Endothelial cell of umbilical vein (primary cell): ENCODE data around the gene HSD17B4.
"Not testable (repeated sequence)": the region's sequence is repeated elsewhere in the genome, so short reads cannot be mapped to it uniquely, and the experiment has no call there.

ENCODE experiments used
- CTCF ChIP-seq, 2 donors: IDR thresholded peaks; 1 replicate in 1 of 2; 2 replicates in 1 of 2; pipeline ENCODE4 v1.5.1; 2011; ENCODE audit warnings: low read length in 2 of 2, mild to moderate bottlenecking in 2 of 2, moderate library complexity in 2 of 2, control low read depth in 1 of 2, inconsistent platforms in 1 of 2, low read depth in 1 of 2; ENCODE audit not compliant: insufficient read depth in 1 of 2; ENCODE audit errors: extremely low read depth in 1 of 2
- EZH2 ChIP-seq: IDR thresholded peaks from 2 replicates; pipeline ENCODE4 v1.6.1; 2012; ENCODE audit warnings: borderline replicate concordance, low read depth, mild to moderate bottlenecking, moderate library complexity, low read length, inconsistent platforms; ENCODE audit not compliant: severe bottlenecking
- JUN ChIP-seq: IDR thresholded peaks from 2 replicates; pipeline ENCODE4 v1.6.1; 2011; ENCODE audit warnings: borderline replicate concordance, low read depth; ENCODE audit not compliant: insufficient read length, insufficient read depth
- MYC ChIP-seq: IDR thresholded peaks from one replicate; pipeline ENCODE4 v1.6.1; 2011; ENCODE audit warnings: mild to moderate bottlenecking, low read depth, low read length
- POLR2A ChIP-seq: IDR thresholded peaks from 2 replicates; pipeline ENCODE4 v1.6.1; 2012; ENCODE audit warnings: low read depth, mild to moderate bottlenecking, control low read depth, low read length
- POLR2AphosphoS5 ChIP-seq: IDR thresholded peaks from 2 replicates; pipeline ENCODE4 v1.6.1; 2012; ENCODE audit warnings: low read depth, mild to moderate bottlenecking, control low read depth, low read length, moderate library complexity; ENCODE audit not compliant: insufficient read depth

DNA sequence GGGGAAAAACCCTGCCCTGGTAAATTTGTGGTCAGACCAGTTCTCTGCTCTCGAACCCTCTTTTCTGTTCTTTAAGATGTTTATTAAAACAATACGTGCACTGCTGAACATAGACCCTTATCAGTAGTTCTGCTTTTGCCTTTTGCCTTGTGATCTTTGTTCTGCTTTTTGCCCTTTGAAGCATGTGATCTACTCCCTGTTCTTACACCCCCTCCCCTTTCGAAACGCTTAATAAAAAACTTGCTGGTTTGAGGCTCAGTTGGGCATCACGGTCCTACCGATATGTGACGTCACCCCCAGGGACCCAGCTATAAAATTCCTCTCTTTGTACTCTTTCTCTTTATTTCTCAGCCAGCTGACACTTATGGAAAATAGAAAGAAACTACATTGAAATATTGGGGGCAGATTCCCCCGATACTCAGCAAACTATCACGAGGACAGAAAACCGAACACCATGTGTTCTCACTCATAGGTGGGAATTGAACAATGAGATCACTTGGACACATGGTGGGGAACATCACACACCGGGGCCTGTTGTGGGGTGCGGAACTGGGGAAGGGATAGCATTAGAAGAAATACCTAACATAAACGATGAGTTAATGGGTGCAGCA lies 38.1 kb upstream of the HSD17B4 start:
- not testable (repeated sequence) for TF ChIP-seq CTCF (IDR thresholded peaks at IDR 0.05; ENCODE audit: extremely low read depth in 1 of 2, insufficient read depth in 1 of 2, low read depth in 1 of 2, low read length in 2 of 2); POLR2A; EZH2; POLR2AphosphoS5; MYC; JUN
